ENCODE measurements around the gene AGO1.
"Not testable (repeated sequence)": the region's sequence is repeated elsewhere in the genome, so short reads cannot be mapped to it uniquely, and the experiment has no call there.

The AGO1 gene

DNA sequence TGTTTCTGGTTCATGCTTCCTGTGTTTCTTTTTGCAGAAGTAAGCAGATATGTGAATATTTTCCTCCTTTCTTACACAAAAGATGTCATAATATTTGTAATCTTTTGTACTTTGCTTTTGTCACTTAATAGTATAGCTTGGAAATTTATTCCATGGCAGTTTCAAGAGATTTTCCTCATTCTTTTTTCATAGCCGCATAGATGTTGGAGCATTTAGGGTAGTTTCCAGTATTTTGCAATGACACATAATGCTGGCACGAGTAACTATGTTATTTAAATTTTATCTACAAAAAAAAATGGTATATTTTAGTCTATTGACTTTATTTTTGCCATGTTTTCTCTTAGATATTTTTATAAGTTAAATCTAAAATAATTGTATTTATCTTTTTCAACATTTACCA is 88.6 kb downstream of the AGO1 start:
- TF ChIP-seq ZFX (IDR thresholded peaks at IDR 0.05; ENCODE audit: borderline replicate concordance) = no peak
- TF ChIP-seq, protein P1, sequence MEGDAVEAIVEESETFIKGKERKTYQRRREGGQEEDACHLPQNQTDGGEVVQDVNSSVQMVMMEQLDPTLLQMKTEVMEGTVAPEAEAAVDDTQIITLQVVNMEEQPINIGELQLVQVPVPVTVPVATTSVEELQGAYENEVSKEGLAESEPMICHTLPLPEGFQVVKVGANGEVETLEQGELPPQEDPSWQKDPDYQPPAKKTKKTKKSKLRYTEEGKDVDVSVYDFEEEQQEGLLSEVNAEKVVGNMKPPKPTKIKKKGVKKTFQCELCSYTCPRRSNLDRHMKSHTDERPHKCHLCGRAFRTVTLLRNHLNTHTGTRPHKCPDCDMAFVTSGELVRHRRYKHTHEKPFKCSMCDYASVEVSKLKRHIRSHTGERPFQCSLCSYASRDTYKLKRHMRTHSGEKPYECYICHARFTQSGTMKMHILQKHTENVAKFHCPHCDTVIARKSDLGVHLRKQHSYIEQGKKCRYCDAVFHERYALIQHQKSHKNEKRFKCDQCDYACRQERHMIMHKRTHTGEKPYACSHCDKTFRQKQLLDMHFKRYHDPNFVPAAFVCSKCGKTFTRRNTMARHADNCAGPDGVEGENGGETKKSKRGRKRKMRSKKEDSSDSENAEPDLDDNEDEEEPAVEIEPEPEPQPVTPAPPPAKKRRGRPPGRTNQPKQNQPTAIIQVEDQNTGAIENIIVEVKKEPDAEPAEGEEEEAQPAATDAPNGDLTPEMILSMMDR (IDR thresholded peaks at IDR 0.05) = no peak
- H3K27ac ChIP-seq = no peak overlapping the region

DNA sequence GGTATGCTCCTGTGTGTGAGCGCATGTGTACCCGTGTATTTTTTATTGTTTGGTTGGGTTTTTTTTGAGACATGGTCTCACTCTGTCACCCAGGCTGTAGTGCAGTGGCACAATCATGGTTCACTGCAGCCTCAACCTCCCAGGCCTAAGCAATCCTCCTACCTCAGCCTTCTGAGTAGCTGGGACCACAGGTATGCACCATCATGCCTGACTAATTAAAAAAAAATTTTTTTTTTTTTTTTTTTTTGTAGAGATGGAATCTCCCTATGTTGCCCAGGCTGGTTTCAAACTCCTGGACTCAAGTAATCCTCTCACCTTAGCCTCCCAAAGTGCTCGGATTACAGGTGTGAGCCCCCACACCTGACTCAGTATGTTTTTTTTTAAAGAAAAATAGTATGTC is 89.6 kb downstream of the AGO1 start:
- not testable (repeated sequence) for H3K27ac ChIP-seq

DNA sequence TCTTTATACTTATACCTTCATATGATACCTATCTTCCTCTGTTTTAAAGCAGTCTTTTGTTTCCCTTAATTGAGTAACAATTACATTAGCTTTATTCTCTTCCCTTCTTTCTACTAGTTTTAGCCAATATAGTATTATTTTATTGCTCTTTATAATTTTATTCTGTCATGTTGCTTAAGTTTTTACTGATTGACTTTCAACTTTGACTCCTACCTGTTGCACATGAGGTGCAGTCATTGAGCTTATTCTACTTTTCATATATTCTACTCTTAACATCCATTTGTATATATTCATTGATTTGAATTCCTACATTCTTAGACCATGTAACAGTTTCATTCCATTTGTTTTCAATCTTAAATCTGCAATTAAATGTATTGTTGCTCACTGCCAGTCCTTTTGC is 97.1 kb downstream of the AGO1 start:
- no peak overlapping the region for H3K27ac ChIP-seq
- TF ChIP-seq, protein P1 (IDR thresholded peaks at IDR 0.05) = no peak
- TF ChIP-seq ZFX (IDR thresholded peaks at IDR 0.05; ENCODE audit: borderline replicate concordance) = no peak
